NCI-H1048 (cell line): Measurements from ENCODE around the gene PPCDC.

ENCODE experiments used
- DNase-seq: peaks from one replicate; lab custom pipeline; 2025; lab: John Stamatoyannopoulos, UW

Gene PPCDC

GRCh38 chr15:75044258-75044878 lies 21.0 kb downstream of the PPCDC start:
- no peak for DNase-seq

GRCh38 chr15:75045332-75046015 lies 22.1 kb downstream of the PPCDC start:
- DNase-seq: no peak

- no peak for DNase-seq
Measured at GRCh38 chr15:75048394-75048793, 25.0 kb downstream of the PPCDC start.

- DNase-seq: no peak
Measured at GRCh38 chr15:75049392-75049791, 26.0 kb downstream of the PPCDC start.

GRCh38 chr15:75050283-75050682 lies 26.9 kb downstream of the PPCDC start:
- DNase-seq: no peak

GRCh38 chr15:75051191-75051608 lies 27.8 kb downstream of the PPCDC start:
- DNase-seq: no peak

DNA sequence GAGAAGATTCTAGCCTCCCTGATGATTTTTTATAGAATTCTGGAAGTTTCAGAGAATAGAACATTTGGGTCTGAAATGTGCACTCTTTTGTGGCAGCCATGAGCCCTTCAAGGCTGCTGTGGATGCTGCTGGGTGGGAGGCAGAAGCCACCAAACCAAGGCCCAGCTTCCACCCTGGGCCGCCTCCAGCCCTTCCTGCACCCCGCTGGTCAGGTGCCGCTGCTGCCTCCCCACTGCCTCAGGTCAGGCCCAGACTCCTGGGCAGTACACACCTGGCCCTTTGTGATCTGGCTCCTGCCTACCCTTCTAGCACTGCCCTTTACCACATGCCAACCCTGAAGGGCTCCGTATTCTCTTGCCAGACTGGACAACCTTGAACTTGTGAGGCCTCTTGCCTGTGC lies 28.3 kb downstream of the PPCDC start:
- no peak for DNase-seq

DNA sequence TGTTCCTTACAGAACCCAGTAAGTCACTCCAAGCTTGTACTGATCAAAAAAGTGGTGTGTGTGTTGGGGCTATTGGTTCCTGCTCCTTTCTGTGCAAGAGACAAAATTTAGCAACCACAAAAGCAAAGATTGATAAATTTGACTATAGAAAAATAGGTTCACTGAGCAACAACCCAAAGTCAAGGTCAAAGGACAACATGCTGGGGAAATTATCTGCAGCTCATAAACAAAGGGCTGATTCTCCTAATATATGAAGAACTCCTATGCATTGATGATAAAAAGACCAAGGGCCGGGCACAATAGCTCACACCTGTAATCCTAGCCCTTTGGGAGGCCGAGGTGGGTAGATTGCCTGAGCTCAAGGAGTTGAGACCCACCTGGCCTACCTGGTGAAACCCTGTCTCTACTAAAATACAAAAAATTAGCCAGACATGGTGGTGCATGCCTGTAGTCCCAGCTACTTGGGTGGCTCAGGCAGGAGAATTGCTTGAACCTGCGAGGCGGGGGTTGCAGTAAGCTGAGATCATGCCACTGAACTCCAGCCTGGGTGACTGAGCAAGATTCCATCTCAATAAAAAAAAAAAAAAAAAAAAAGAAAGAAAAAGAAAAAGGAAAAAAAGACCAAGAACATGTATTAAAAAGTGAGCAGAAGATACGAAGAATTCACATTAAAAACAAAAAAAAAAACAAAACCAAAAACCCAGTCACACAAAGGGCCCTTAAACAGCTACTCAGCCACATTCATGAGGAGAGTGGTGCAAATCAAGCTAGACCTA lies 29.8 kb downstream of the PPCDC start:
- DNase-seq: no peak

DNA sequence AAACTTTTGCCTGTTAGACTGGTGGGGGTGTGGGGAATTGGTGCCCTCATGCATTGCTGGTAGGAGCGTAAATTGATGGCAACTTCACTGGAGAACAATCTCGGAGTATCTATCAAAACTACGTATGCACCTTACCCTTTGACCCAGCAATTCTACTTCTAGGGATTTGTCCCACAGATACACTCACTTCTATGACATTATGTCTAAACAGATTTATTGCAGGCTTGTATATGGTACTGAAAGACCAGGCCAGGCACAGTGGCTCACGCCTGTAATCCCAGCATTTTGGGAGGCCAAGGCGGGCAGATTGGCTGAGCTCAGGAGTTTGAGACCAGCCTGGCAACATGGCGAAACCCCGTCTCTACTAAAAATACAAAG lies 30.3 kb downstream of the PPCDC start:
- no peak for DNase-seq

GRCh38 chr15:75054172-75054897 lies 30.9 kb downstream of the PPCDC start:
- DNase-seq: no peak

DNA sequence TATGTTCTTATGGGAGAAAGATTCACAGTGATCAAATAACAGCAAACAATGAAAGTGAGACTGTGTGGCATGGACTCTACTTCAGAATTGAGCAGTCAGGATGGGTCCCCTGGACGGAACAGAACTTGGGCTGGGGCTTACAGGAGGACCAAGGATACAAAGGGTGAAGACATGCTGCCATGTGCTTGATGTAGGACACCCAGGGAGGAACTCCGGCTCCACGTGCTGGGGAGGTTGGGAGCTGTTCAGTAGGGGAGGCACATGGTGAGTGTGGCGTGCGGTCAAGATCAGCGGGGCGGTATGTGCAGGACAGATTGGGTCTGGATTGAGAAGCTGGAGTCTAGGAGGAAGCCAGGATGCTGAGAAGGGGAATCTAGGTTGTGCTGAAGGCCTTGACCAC lies 32.6 kb downstream of the PPCDC start:
- no peak for DNase-seq

DNA sequence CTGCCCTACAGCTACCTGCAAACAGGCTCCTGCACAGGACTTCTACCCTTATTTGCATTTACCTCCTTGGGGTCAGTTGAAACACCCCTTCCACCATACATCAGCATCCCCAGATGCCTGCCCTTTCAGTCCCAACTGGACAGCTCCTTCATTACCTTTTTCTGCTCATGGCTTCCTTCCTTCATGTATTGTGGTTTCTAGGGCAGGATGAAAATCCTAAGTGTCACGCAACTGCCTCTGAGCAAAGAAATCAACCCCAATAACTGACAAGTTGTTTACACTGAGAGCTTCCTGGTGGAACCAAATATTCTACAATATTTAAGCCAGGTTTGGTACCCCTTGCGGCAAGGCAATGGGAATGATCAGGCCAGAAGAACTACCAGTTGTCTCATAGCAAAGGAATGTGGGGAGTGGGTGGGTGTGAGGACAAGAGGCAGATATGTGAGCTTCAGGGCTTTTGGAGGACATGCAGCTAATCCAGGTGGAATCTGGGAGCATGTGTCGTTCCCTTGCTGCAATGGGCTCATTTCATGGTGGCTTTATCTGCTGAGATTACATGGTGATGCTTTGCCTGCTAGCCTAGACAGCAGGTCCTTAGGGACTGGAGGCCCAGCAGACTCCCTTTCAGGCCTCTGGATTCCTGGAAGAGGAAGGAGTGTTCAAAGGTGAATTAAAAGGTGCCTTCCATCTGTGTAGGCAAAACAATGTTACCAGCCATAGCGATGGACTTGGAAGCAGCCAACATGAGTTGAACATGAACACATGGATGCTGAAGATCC lies 34.9 kb downstream of the PPCDC start:
- no peak for DNase-seq

GRCh38 chr15:75059607-75060006 lies 36.2 kb downstream of the PPCDC start:
- no peak for DNase-seq

DNA sequence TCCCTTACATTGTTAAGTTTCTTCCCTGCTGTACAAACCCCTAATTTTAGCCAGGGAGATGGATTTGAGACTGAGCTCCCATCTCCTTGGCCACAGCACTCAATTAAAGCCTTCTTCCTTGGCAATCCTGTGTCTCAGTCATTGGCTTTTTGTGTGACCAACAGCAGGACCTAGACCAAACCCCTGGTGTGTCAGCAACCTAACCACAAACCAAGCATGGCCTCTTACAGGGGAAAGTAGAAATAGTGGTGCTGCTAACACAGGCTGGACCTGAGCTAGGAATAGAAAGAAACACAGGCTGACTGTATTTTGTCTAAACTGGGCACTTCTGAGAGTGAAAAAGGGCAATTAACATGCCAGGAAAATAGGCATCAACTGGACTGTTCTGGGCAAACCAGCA lies 37.9 kb downstream of the PPCDC start:
- DNase-seq: no peak

- no peak for DNase-seq
Measured at GRCh38 chr15:75062706-75063105, 39.3 kb downstream of the PPCDC start.

GRCh38 chr15:75063338-75063737 lies 39.9 kb downstream of the PPCDC start:
- DNase-seq: no peak

- no peak for DNase-seq
Measured at GRCh38 chr15:75063889-75064288, 40.5 kb downstream of the PPCDC start.

GRCh38 chr15:75064846-75065245 lies 41.5 kb downstream of the PPCDC start:
- no peak for DNase-seq

GRCh38 chr15:75065467-75065850 lies 42.1 kb downstream of the PPCDC start:
- no peak for DNase-seq

GRCh38 chr15:75065851-75066509 lies 42.6 kb downstream of the PPCDC start:
- DNase-seq: no peak

DNA sequence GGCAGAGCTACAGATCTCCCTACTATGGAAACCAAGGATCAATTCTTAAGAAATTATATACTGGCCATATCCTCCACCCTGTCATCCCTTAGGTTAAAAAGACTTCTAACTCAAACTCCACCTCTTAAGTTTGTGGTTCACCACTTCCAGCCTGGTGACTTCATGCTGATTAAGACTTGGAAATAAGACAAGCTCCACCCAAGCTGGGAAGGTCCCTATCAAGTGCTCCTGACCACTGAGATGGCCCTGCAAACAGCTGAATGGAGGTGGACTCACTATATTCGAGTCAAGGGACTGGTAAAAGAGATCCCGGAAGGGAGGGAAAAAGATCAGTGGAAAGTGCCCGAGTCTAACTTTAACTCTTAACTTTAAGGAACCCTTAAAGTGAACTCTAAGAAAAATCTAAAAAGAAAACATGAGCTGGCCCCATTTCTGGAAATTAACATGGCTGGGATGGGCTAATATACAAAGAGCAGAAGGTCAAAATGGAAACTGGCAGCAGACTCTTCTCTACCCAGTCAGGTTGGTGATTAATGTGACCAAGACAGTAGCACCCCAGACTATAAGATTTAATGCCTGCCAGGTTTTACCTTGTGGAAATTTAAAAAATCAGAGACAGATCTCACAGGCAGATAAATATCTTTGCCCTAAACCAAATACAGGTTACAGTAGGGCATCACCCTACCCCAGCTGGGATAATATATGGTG lies 43.9 kb downstream of the PPCDC start:
- DNase-seq: no peak
